ENCODE results near the gene PVRIG.

- TF ChIP-seq CTCF (IDR thresholded peaks at IDR 0.05; ENCODE audit: control extremely low read depth in 1 of 3, insufficient read depth in 1 of 3, low read depth in 1 of 3, low read length in 3 of 3) (no peak), SIN3A (conservative IDR thresholded peaks at IDR 0.05 in 1 of 2, IDR thresholded peaks at IDR 0.05 in 1 of 2; ENCODE audit: low read depth in 1 of 2, low read length in 2 of 2) (no peak), SP2 (IDR thresholded peaks at IDR 0.05; ENCODE audit: low read length) (no peak), MAX (IDR thresholded peaks at IDR 0.05) (no peak), CHD1 (IDR thresholded peaks at IDR 0.05; ENCODE audit: low read depth, low read length) (no peak), RXRA (IDR thresholded peaks at IDR 0.05; ENCODE audit: insufficient read depth, low read depth, low read length) (no peak), TBP (IDR thresholded peaks at IDR 0.05; ENCODE audit: low read depth, low read length) (no peak), ATF3 (IDR thresholded peaks at IDR 0.05; ENCODE audit: insufficient read depth, low read depth, low read length) (no peak), KDM1A (IDR thresholded peaks at IDR 0.05; ENCODE audit: borderline replicate concordance, low read length) (no peak), POLR2A (IDR thresholded peaks at IDR 0.05; ENCODE audit: control extremely low read depth in 1 of 2, low read depth in 2 of 2, low read length in 2 of 2) (no peak)
These were observed 15.3 kb upstream of the PVRIG start for GRCh38 chr7:100204454-100204853.
